HCT116 (cell line): ENCODE data around the gene USP48.

Source experiments
- ATF3 ChIP-seq: IDR thresholded peaks from 2 replicates; pipeline ENCODE4 v1.6.1; 2012
- CTCF ChIP-seq, 3 experiments: fragments of 200-600 bp in 1 of 3; sonication (generic) in 1 of 3; IDR thresholded peaks in 2 of 3; conservative IDR thresholded peaks in 1 of 3; 2 replicates each; pipeline ENCODE4 v1.5.1; 2012 to 2017; ENCODE audit warnings: low read depth in 2 of 3, low read length in 2 of 3, antibody characterized with exemption in 1 of 3, borderline replicate concordance in 1 of 3, control low read depth in 1 of 3, mild to moderate bottlenecking in 1 of 3, mixed read lengths in 1 of 3, mixed run types in 1 of 3, moderate library complexity in 1 of 3; ENCODE audit not compliant: insufficient read depth in 1 of 3
- EZH2 ChIP-seq: fragments of 200-600 bp; sonication (generic); IDR thresholded peaks from 2 replicates; pipeline ENCODE4 v1.6.1; 2017; ENCODE audit warnings: antibody characterized with exemption, mixed run types
- FOSL1 ChIP-seq: IDR thresholded peaks from 2 replicates; pipeline ENCODE4 v1.6.1; 2012; ENCODE audit warnings: low read depth
- JUND ChIP-seq: IDR thresholded peaks from 2 replicates; pipeline ENCODE4 v1.6.1; 2012
- MAX ChIP-seq: IDR thresholded peaks from 2 replicates; pipeline ENCODE4 v1.6.1; 2012
- POLR2A ChIP-seq: IDR thresholded peaks from 2 replicates; pipeline ENCODE4 v1.7.0; 2011; ENCODE audit warnings: borderline replicate concordance; ENCODE audit not compliant: insufficient read depth, insufficient read length; ENCODE audit errors: extremely low read depth
- RAD21 ChIP-seq: IDR thresholded peaks from 2 replicates; pipeline ENCODE4 v1.6.1; 2012; ENCODE audit warnings: low read depth, mild to moderate bottlenecking
- REST ChIP-seq: IDR thresholded peaks from 2 replicates; pipeline ENCODE4 v1.6.1; 2012; ENCODE audit warnings: low read depth
- SRF ChIP-seq: IDR thresholded peaks from 2 replicates; pipeline ENCODE4 v1.6.1; 2012; ENCODE audit warnings: low read depth
- YY1 ChIP-seq: IDR thresholded peaks from 2 replicates; pipeline ENCODE4 v1.6.1; 2011; ENCODE audit warnings: low read length, low read depth, moderate library complexity, mild to moderate bottlenecking; ENCODE audit not compliant: insufficient replicate concordance; ENCODE audit errors: extremely low read depth
- ZFX ChIP-seq: fragments of 450-650 bp; IDR thresholded peaks from 2 replicates; pipeline ENCODE4 v1.6.1; 2017

- TF ChIP-seq EZH2 (no peak), ZFX (no peak), RAD21 (no peak), JUND (no peak), CTCF (IDR thresholded peaks at IDR 0.05 in 2 of 3, conservative IDR thresholded peaks at IDR 0.05 in 1 of 3; ENCODE audit: borderline replicate concordance in 1 of 3, insufficient read depth in 1 of 3, low read depth in 2 of 3, low read length in 2 of 3) (no peak), SRF (no peak), MAX (no peak), YY1 (no peak), POLR2A (no peak), ATF3 (no peak), REST (no peak), FOSL1 (no peak)
These were observed 127.7 kb downstream of the USP48 start for GRCh38 chr1:21655259-21655658.
